Naive thymus-derived CD4-positive, alpha-beta T cell (primary cell): ENCODE results near the gene AP4B1. TPM values are rescaled to one million over a fixed set of nuclear protein-coding genes. Genes with fewer than 3 reads are reported as not detected.

Experiments
- ATAC-seq: fragments of 150-1000 bp; cut with Tn5 transposase; 2 replicates; pipeline ENCODE4 v1.10.0; 2021; ENCODE audit warnings: mild to moderate bottlenecking, moderate library complexity
- CTCF ChIA-PET: fragments of 350-600 bp; sonication (Branson Sonifier 250); formaldehyde crosslinking; loops from one replicate; lab custom pipeline; 2021; ENCODE audit warnings: antibody characterized with exemption; lab: Charles Lee
- POLR2A ChIA-PET: fragments of 350-600 bp; sonication (Branson Sonifier 250); formaldehyde crosslinking; loops from one replicate; lab custom pipeline; 2021; ENCODE audit warnings: antibody characterized with exemption, inconsistent platforms; lab: Charles Lee
- DNase-seq, 9 donors: peaks; one replicate each; pipeline versions ENCODE4 v3.0.0 to v3.0.0-alpha.2; 2020 to 2022; ENCODE audit warnings: mixed read lengths in 1 of 9
- H3K27ac ChIP-seq: one replicate; pipeline ENCODE4 v1.7.0; 2013; ENCODE audit warnings: mild to moderate bottlenecking, low read depth, low read length, moderate library complexity
- H3K27me3 ChIP-seq, 2 donors: one replicate each; pipeline ENCODE4 v1.7.0; 2013; ENCODE audit warnings: low read length in 2 of 2, mild to moderate bottlenecking in 2 of 2, moderate library complexity in 2 of 2; ENCODE audit not compliant: control insufficient read depth in 2 of 2, insufficient read depth in 2 of 2
- H3K36me3 ChIP-seq, 3 experiments: 1 replicate in 2 of 3; 2 replicates in 1 of 3; pipeline ENCODE4 v1.7.0; 2013; ENCODE audit warnings: low read length in 3 of 3, mild to moderate bottlenecking in 3 of 3, moderate library complexity in 1 of 3; ENCODE audit not compliant: insufficient read depth in 3 of 3, control insufficient read depth in 2 of 3
- H3K4me1 ChIP-seq, 2 donors: one replicate each; pipeline ENCODE4 v1.7.0; 2013; ENCODE audit warnings: low read length in 2 of 2, mild to moderate bottlenecking in 2 of 2, moderate library complexity in 1 of 2; ENCODE audit not compliant: control insufficient read depth in 2 of 2, insufficient read depth in 2 of 2
- H3K4me3 ChIP-seq: 2 replicates; pipeline ENCODE4 v1.7.0; 2013; ENCODE audit warnings: mild to moderate bottlenecking, low read length
- H3K9me3 ChIP-seq, 3 experiments: 1 replicate in 2 of 3; 2 replicates in 1 of 3; pipeline ENCODE4 v1.7.0; 2013; ENCODE audit warnings: low read length in 3 of 3; ENCODE audit not compliant: control insufficient read depth in 2 of 3
- H3K27ac Mint-ChIP-seq, 9 donors: one replicate each; pipeline ENCODE4 v1.8.0; 2020 to 2022; ENCODE audit warnings: mixed read lengths in 9 of 9, mild to moderate bottlenecking in 8 of 9, moderate library complexity in 5 of 9, inconsistent platforms in 2 of 9
- H3K27me3 Mint-ChIP-seq, 5 donors: one replicate each; pipeline ENCODE4 v1.8.0; 2021 to 2022; ENCODE audit warnings: mixed read lengths in 5 of 5, mild to moderate bottlenecking in 1 of 5
- H3K36me3 Mint-ChIP-seq, 5 donors: one replicate each; pipeline ENCODE4 v1.8.0; 2020 to 2022; ENCODE audit warnings: mixed read lengths in 5 of 5, mild to moderate bottlenecking in 3 of 5, inconsistent platforms in 1 of 5
- H3K4me1 Mint-ChIP-seq, 7 donors: one replicate each; pipeline ENCODE4 v1.8.0; 2020 to 2022; ENCODE audit warnings: mixed read lengths in 7 of 7, mild to moderate bottlenecking in 3 of 7, inconsistent platforms in 1 of 7
- H3K4me3 Mint-ChIP-seq, 10 donors: one replicate each; pipeline ENCODE4 v1.8.0; 2020 to 2022; ENCODE audit warnings: mild to moderate bottlenecking in 10 of 10, mixed read lengths in 10 of 10, moderate library complexity in 6 of 10, inconsistent platforms in 2 of 10
- H3K9me3 Mint-ChIP-seq, 11 donors: one replicate each; pipeline ENCODE4 v1.8.0; 2020 to 2022; ENCODE audit warnings: mixed read lengths in 11 of 11, mild to moderate bottlenecking in 4 of 11, inconsistent platforms in 1 of 11, moderate library complexity in 1 of 11
- intact Hi-C, 2 donors: fragments of 100-400 bp; cut with micrococcal nuclease; formaldehyde crosslinking; loops; one replicate each; pipeline ENCODE4 v1.15.1; 2023
- polyA plus RNA-seq, 2 donors: library from polyadenylated mRNA; unstranded; fragments of 300-500 nt; fragmentation: Illumina TruSeq; gene quantifications; one replicate each; pipeline ENCODE4 v1.2.3, GENCODE V29; 2021
- total RNA-seq, 6 experiments: library from RNA in 5 of 6; stranded (reverse) in 5 of 6; gene quantifications; 1 replicate in 5 of 6; 2 replicates in 1 of 6; pipeline ENCODE4 v1.2.3 and lab custom pipeline; 2021 to 2026

Gene AP4B1
- total and polyA plus RNA-seq, 7 experiments from 2014 or later: 13.7 to 75.4 (median 51.4) TPM

DNA sequence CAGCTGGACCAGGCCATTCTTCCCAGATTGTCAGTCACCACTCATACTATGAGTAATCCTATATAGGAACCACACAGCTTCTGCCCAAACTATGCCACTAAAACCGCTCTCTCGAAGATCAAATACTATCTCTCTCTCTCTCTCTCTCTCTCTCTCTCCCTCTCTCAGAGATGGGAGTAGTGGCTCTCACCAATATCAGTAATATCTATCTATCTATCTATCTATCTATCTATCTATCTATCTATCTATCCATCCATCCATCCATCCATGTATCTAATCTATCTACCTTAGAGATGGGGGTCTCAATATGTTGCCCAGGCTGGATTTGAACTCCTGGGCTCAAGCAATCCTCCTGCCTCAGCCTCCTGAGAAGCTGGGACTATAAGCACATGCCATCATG lies 19.9 kb upstream of the AP4B1 start:
- ChIA-PET POLR2A (interaction anchor here (0.5 kb wide), 1 partner anchor 17 kb away, joined by 3 read pairs; no protein-coding TSS in a partner anchor), CTCF (interaction anchor here (0.6 to 1.5 kb wide), 3 partner anchors 18 to 56 kb away, joined by 3 to 4 read pairs (median 4); no protein-coding TSS in a partner anchor)
- ATAC-seq (no peak), DNase-seq (no peak)
- Mint-ChIP-seq H3K27me3 (peaks cover 0 to 28% (median 0%) of the 10 kb centered on the region in 5 donors), H3K36me3 (no peaks in the 10 kb centered on the region), H3K4me1 (peaks cover 15 to 18% (median 16%) of the 10 kb centered on the region in 7 donors), H3K27ac (no peak overlapping the region), H3K4me3 (no peak overlapping the region), H3K9me3 (no peaks in the 10 kb centered on the region)
- H3K36me3 ChIP-seq: peaks cover 0 to 3% (median 0%) of the 10 kb centered on the region in 3 experiments
- intact Hi-C loops: no loop called here
- no peaks in the 10 kb centered on the region for H3K27me3 ChIP-seq
- H3K4me3 ChIP-seq: no peak overlapping the region
- no peaks in the 10 kb centered on the region for H3K9me3 ChIP-seq
- H3K4me1 ChIP-seq: peaks cover 9 to 11% of the 10 kb centered on the region in 2 donors
- H3K27ac ChIP-seq: no peak overlapping the region

DNA sequence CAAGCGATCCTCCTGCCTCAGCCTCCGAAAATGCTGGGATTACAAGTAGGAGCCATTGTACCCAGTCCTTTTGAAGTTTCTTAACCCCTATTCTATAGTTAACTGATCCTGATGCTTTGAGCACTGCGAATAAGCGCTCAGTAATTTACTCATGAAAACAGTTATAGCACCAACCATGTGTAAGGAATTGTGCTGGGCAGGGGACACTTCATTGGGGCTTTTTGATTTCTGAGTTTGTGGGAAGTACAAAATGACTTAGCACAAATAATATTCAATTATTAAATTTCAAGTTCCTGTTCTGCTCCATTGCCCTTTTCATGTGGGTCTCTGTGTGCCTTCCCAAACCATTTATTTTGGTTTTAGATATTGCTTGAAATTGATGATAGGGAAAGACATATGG lies 18.4 kb upstream of the AP4B1 start:
- intact Hi-C loops: no loop called here
- no peak overlapping the region for H3K27ac ChIP-seq
- Mint-ChIP-seq H3K4me1 (peaks cover 4 to 9% (median 5%) of the 10 kb centered on the region in 7 donors), H3K9me3 (no peaks in the 10 kb centered on the region), H3K36me3 (peaks cover 0 to 4% (median 0%) of the 10 kb centered on the region in 5 donors), H3K27ac (no peak overlapping the region), H3K4me3 (no peak overlapping the region), H3K27me3 (peaks cover 0 to 28% (median 0%) of the 10 kb centered on the region in 5 donors)
- H3K4me1 ChIP-seq: peaks cover 0 to 1% of the 10 kb centered on the region in 2 donors
- ATAC-seq (no peak), DNase-seq (no peak)
- H3K9me3 ChIP-seq: no peaks in the 10 kb centered on the region
- no peaks in the 10 kb centered on the region for H3K36me3 ChIP-seq
- no peak overlapping the region for H3K4me3 ChIP-seq
- CTCF ChIA-PET: no interaction called here
- POLR2A ChIA-PET: interaction anchor here (0.6 kb wide), 1 partner anchor 82 kb away, joined by 3 read pairs; no protein-coding TSS in a partner anchor
- no peaks in the 10 kb centered on the region for H3K27me3 ChIP-seq

DNA sequence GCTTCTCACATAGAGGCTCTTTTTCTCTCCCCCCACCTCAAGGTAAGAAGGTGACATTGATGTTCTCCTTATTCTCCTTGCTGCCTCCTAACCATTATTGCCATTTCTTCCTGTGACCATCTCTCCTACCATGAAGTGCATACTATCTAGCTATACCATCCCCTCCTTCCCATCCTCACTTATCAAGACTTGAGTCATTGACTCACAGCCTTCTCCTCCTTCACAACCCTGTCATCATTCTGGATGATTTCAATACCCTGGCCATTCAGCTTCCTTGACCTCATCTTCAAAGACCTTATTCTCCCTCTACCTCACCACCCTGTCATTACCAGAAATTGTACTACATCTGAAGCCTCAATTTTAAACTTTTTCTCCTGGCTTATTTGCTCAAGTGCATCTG lies 13.6 kb upstream of the AP4B1 start:
- Histone ChIP-seq H3K27me3 (no peaks in the 10 kb centered on the region), H3K27ac (no peak overlapping the region), H3K9me3 (no peaks in the 10 kb centered on the region), H3K36me3 (peaks cover 0 to 2% (median 0%) of the 10 kb centered on the region in 3 experiments), H3K4me1 (no peaks in the 10 kb centered on the region), H3K4me3 (no peak overlapping the region)
- ATAC-seq: no peak
- Mint-ChIP-seq H3K4me3 (no peak overlapping the region), H3K27ac (peak overlapping the region in 1 of 9 donors; percentile 8), H3K4me1 (peaks cover 0 to 5% (median 0%) of the 10 kb centered on the region in 7 donors), H3K9me3 (peaks cover 0 to 3% (median 0%) of the 10 kb centered on the region in 11 donors), H3K36me3 (peaks cover 0 to 8% (median 4%) of the 10 kb centered on the region in 5 donors), H3K27me3 (peaks cover 0 to 11% (median 0%) of the 10 kb centered on the region in 5 donors)
- intact Hi-C loops: no loop called here
- ChIA-PET POLR2A (no interaction called here), CTCF (interaction anchor here (1.0 to 1.3 kb wide), 2 partner anchors 11 to 82 kb away, joined by 3 to 4 read pairs; partner anchors contain the start of gene HIPK1)
- DNase-seq: no peak

DNA sequence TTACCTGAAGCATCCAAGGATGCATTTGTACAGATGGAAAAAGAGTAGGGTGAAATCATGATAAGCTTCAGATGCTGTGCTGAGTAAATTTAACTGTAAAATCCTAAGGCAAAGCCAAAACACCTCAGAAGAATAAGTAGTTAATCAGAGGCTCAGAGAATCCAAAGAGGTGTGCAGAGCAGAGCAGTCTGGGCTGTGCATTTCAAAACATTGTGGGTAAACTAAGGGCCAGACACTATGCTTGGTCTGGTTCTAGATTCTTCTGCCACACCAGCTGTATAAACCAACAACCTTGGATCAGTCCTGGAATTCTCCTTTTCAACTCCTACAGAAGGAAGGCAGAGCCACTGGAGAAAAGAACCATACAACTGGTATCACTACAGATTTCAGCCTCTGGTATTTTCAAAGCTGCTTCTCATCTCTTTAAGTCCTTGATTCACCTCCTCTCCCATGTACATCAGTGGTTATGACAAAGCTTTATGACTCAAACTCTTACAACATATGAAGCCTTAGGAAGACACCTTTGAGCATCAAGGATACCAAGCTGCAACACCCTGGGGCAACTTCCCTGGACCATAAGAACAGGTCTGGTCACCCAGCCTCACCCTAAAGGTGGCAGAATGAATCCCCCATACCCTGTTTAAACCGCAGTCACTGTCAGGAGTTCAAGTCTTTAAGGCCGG lies 12.9 kb upstream of the AP4B1 start:
- Histone ChIP-seq H3K4me1 (no peaks in the 10 kb centered on the region), H3K27me3 (no peaks in the 10 kb centered on the region), H3K4me3 (no peak overlapping the region), H3K27ac (no peak overlapping the region), H3K9me3 (no peaks in the 10 kb centered on the region), H3K36me3 (peaks cover 0 to 8% (median 0%) of the 10 kb centered on the region in 3 experiments)
- Mint-ChIP-seq H3K27ac (no peak overlapping the region), H3K27me3 (peaks cover 0 to 7% (median 0%) of the 10 kb centered on the region in 5 donors), H3K9me3 (peaks cover 0 to 3% (median 0%) of the 10 kb centered on the region in 11 donors), H3K4me3 (no peak overlapping the region), H3K36me3 (peaks cover 0 to 8% (median 4%) of the 10 kb centered on the region in 5 donors), H3K4me1 (peaks cover 0 to 5% (median 0%) of the 10 kb centered on the region in 7 donors)
- ChIA-PET POLR2A (interaction anchor here (0.6 kb wide), 1 partner anchor 83 kb away, joined by 7 read pairs; no protein-coding TSS in a partner anchor), CTCF (interaction anchor here (1.0 to 1.3 kb wide), 2 partner anchors 11 to 81 kb away, joined by 3 to 4 read pairs; partner anchors contain the start of gene HIPK1)
- intact Hi-C loops: no loop called here
- DNase-seq (no peak), ATAC-seq (no peak)

DNA sequence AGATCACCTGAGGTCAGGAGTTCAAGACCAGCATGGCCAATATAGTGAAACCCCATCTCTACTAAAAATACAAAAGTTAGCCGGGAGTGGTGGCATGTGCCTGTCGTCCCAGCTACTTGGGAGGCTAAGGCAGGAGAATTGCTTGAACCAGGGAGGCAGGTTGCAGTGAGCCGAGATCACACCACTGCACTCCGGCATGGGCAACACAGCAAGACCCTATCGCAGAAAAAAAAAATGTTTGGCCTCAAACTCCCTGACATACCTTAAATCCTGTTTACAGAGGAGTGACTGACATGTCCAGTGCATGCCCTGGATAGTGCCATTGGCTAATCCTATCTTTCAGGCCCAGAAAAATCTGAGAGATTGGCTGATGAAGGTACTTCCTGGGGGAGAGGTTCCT lies 12.4 kb upstream of the AP4B1 start:
- Mint-ChIP-seq H3K27me3 (peaks cover 0 to 6% (median 0%) of the 10 kb centered on the region in 5 donors), H3K9me3 (peaks cover 0 to 3% (median 0%) of the 10 kb centered on the region in 11 donors), H3K27ac (no peak overlapping the region), H3K4me1 (peaks cover 0 to 5% (median 0%) of the 10 kb centered on the region in 7 donors), H3K36me3 (peaks cover 0 to 8% (median 4%) of the 10 kb centered on the region in 5 donors), H3K4me3 (no peak overlapping the region)
- DNase-seq: no peak
- H3K9me3 ChIP-seq: no peaks in the 10 kb centered on the region
- intact Hi-C loops: no loop called here
- no peak overlapping the region for H3K4me3 ChIP-seq
- ATAC-seq: no peak
- POLR2A ChIA-PET: interaction anchor here (0.6 kb wide), 2 partner anchors 82 to 132 kb away, joined by 3 to 7 read pairs; no protein-coding TSS in a partner anchor
- CTCF ChIA-PET: interaction anchor here (1.5 kb wide), 1 partner anchor 12 kb away, joined by 3 read pairs; the partner anchor contains the start of gene HIPK1
- no peak overlapping the region for H3K27ac ChIP-seq
- H3K36me3 ChIP-seq: peaks cover 0 to 9% (median 0%) of the 10 kb centered on the region in 3 experiments
- H3K27me3 ChIP-seq: no peaks in the 10 kb centered on the region
- no peaks in the 10 kb centered on the region for H3K4me1 ChIP-seq

DNA sequence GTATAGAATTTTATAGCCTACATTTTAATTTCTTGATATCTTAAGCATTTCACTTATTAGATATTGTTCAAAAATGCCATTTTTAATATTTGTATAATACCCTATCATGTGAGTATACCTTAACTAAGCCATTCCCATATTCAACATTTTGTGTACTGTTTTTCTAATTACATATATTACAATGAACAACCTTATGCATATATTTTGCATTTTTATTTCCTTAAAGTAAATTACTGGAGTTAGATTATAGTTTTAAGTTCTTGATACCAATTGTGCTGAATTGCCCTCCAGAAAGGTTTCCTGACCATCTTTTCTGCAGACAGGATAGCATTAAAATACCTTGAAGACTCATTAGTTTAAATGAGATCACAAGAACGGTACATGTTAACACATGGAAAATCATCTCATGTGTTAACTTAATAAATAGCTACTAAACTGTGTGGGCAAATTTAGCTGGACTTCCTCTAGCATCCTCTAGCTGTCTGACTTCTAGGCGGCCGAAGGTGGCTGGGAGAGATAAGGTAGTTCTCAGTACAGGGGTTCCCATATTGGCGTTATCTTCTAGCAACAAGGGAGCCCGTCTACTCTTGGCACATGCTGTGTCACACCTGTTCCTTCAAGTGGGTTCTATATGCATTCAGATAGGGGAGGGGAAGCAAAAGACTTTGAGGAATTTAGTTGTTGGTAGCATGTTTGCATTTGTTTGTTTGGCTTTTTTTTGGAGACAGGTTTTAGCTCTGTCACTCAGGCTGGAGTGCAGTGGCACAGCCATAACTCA lies 9.5 kb upstream of the AP4B1 start:
- CTCF ChIA-PET: interaction anchor here (0.7 kb wide), 1 partner anchor 954 kb away, joined by 4 read pairs; no protein-coding TSS in a partner anchor

More for the DNA sequence above, 9.5 kb upstream of the AP4B1 start:
- intact Hi-C loops: no loop called here
- no peak for ATAC-seq
- peaks cover 4 to 33% (median 14%) of the 10 kb centered on the region in 5 donors for H3K36me3 Mint-ChIP-seq
- Histone ChIP-seq H3K4me1 (no peaks in the 10 kb centered on the region), H3K36me3 (peaks cover 4 to 29% (median 8%) of the 10 kb centered on the region in 3 experiments), H3K27ac (no peak overlapping the region), H3K4me3 (no peak overlapping the region), H3K27me3 (no peaks in the 10 kb centered on the region), H3K9me3 (no peaks in the 10 kb centered on the region)
- no peak for DNase-seq
- H3K9me3 Mint-ChIP-seq: peaks cover 0 to 3% (median 0%) of the 10 kb centered on the region in 11 donors
- H3K4me3 Mint-ChIP-seq: no peak overlapping the region
- POLR2A ChIA-PET: interaction anchor here (0.6 to 1.6 kb wide), 3 partner anchors 15 to 50 kb away, joined by 5 to 7 read pairs (median 6); partner anchors contain the start of gene HIPK1
- H3K27ac Mint-ChIP-seq: no peak overlapping the region
- peaks cover 0 to 16% (median 0%) of the 10 kb centered on the region in 7 donors for H3K4me1 Mint-ChIP-seq
- no peaks in the 10 kb centered on the region for H3K27me3 Mint-ChIP-seq
